GM20000 (cell line): ENCODE results near the gene N4BP2L1.

Experiments
- DNase-seq: peaks from one replicate; pipeline ENCODE4 v3.0.0; 2012; ENCODE audit warnings: low spot score
- CTCF ChIP-seq: IDR thresholded peaks from 2 replicates; pipeline ENCODE4 v1.5.1; 2012; ENCODE audit warnings: mild to moderate bottlenecking, control low read depth; ENCODE audit errors: extremely low read depth, missing control alignments

Gene N4BP2L1

GRCh38 chr13:32390048-32390447 is 37.9 kb downstream of the N4BP2L1 start:
- TF ChIP-seq CTCF = no peak
- peak; percentile 38 for DNase-seq

DNA sequence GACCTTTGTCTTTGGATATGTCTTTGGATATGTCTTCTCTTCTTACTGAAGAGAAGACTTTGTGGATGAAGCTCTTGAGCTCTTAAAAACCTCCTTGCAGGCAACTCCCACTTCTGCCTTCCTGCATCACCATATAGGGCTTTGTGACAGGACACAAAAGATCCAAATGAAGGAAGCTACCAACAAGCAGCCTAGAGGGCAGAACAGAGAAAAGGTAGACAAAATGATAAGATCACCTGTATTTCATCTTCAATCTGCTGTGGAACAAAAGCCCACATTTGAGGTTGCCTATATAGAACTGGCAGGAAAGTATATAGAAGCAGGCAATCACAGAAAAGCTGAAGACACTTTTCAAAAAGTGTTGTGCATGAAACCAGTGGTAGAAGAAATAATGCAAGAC is 42.5 kb downstream of the N4BP2L1 start:
- no peak for DNase-seq
- TF ChIP-seq CTCF = no peak

DNA sequence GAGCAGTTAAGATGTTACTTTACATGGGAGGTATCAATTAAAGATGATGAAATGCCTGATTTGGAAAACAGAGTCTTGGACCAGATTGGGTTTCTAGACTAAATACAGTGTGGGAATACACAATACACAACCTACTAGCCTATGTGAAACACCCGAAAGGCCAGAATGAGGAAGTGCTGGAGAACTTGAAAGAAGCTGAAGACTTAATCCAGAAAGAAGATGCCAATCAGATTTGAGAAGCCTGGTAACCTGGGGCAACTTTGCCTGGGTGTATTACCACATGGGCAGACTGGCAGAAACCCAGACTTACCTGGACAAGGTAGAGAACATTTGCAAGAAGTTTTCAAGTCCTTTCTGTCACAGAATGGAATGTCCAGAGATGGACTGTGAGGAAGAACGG is 43.2 kb downstream of the N4BP2L1 start:
- DNase-seq = no peak
- TF ChIP-seq CTCF = no peak

GRCh38 chr13:32383836-32384618 is 43.9 kb downstream of the N4BP2L1 start:
- no peak for TF ChIP-seq CTCF
- DNase-seq = no peak

DNA sequence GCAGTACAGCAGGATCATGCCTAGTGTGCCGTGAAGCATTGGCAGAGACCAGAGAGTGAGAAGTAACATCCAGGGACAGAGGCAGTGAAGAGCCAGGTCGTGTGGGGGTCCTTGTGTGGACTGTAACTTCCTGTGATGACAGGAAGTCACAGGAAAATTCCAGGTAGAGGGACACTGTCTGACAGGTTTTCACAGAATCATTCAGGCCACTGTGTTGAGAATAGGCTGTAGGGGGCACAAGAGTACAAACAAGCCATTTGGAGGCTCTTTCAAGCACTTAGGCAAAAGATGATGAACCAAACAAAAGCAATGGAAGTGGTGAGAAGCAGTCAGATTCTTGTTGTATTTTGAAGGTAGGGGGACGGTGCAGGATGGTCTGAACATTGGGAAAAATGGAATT is 46.4 kb downstream of the N4BP2L1 start:
- peak; percentile 20 for DNase-seq
- TF ChIP-seq CTCF = peak; percentile 48

GRCh38 chr13:32378012-32378411 is 49.9 kb downstream of the N4BP2L1 start:
- no peak for DNase-seq
- no peak for TF ChIP-seq CTCF

GRCh38 chr13:32376642-32377415 is 51.1 kb downstream of the N4BP2L1 start:
- DNase-seq = no peak
- TF ChIP-seq CTCF = no peak
